Measurements from ENCODE around the gene MAPK12. TPM values are rescaled to one million over a fixed set of nuclear protein-coding genes. Genes with fewer than 3 reads are reported as not detected.

MAPK12 gene
- total RNA-seq, 2 donors from 2014 or later = 2.0 to 2.6 TPM

GRCh38 chr22:50264946-50265669 is 3.6 kb upstream of the MAPK12 start:
- Histone ChIP-seq H3K27ac (no peak overlapping the region), H3K9me3 (no peaks in the 10 kb centered on the region), H3K36me3 (no peaks in the 10 kb centered on the region), H3K27me3 (peaks cover 37% of the 10 kb centered on the region), H3K4me3 (no peak overlapping the region), H3K9ac (ENCODE audit: low read depth in 2 of 2, low read length in 2 of 2) (no peak overlapping the region), H3K4me1 (no peaks in the 10 kb centered on the region)
- no peak for TF ChIP-seq CTCF (IDR thresholded peaks at IDR 0.05)
- DNase-seq = no peak
- intact Hi-C loops (cut with DNase I) = no loop called here

DNA sequence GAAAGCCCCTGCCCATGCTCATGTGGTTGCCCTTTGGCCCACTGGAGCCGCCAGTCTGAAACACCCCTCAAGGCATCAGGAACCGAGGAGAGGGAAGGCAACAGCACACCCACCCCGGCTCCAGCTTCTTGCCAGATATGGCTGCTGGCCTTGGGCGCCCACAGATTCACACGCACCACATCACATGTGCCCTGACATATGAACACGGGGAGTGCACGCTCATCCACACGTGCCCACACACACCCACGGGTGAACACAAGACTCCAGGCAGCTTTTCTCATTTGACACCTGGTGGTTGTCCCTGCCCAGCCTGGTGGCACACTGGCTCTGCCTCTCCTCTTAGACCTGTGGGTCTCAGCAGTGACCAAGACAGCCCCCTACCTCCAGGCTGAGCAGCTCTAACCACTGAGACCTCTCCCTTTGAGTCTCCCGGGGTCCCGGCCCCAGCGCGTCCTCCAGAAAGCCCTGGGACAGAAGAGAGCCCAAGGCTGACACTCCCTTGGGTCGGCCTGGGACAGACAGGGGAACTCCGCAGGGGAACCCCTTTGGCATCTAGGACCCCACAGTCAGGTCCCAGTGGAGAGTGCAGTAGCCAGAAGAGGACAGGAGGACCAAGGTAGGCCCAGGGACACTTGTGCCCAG is 2.7 kb upstream of the MAPK12 start:
- H3K4me1 ChIP-seq = no peaks in the 10 kb centered on the region
- H3K27me3 ChIP-seq = peaks cover 29% of the 10 kb centered on the region
- intact Hi-C loops (cut with DNase I) = no loop called here
- no peak for DNase-seq
- no peak overlapping the region for H3K4me3 ChIP-seq
- H3K9ac ChIP-seq (ENCODE audit: low read depth in 2 of 2, low read length in 2 of 2) = no peak overlapping the region
- no peaks in the 10 kb centered on the region for H3K36me3 ChIP-seq
- H3K9me3 ChIP-seq = no peaks in the 10 kb centered on the region
- TF ChIP-seq CTCF (IDR thresholded peaks at IDR 0.05) = no peak
- no peak overlapping the region for H3K27ac ChIP-seq

DNA sequence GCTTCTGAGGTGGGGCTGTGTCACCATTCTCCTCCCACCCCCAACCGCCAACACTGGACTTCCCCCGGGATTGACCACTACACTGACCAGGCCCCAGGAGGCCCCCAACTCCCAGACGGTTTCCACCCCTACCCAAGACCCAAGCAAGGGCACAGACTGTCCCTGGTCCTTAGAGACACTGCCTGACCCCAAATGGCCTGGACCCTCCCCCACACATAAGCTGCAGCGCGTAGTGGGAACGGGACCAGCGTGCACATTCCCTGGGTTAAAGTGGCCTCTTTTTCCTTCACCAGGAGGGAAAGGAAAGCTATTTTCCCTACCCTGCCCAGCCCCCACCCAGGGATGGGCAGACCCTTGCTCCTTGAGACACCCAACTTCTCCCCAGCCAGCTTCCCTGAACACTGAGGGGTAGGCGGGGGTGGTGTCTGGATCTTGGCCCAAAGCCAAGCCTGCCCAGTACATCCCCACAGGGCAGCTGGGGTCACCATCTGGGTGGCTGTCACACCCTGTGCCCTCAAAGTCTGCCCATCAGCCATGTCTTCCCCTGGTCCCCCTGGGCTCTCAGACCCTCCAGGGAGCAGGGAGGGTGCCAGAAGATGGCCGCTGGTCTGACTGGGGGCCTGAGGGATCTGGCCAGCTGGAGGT is 1.6 kb upstream of the MAPK12 start:
- Histone ChIP-seq H3K9ac (ENCODE audit: low read depth in 2 of 2, low read length in 2 of 2) (no peak overlapping the region), H3K4me3 (no peak overlapping the region), H3K27me3 (peaks cover 24% of the 10 kb centered on the region), H3K4me1 (no peaks in the 10 kb centered on the region), H3K9me3 (no peaks in the 10 kb centered on the region), H3K36me3 (no peaks in the 10 kb centered on the region), H3K27ac (no peak overlapping the region)
- intact Hi-C loops (cut with DNase I) = no loop called here
- DNase-seq = no peak
- no peak for TF ChIP-seq CTCF (IDR thresholded peaks at IDR 0.05)

GRCh38 chr22:50262460-50262911 is 1.0 kb upstream of the MAPK12 start:
- intact Hi-C loops (cut with DNase I) = no loop called here
- H3K27me3 ChIP-seq = peaks cover 24% of the 10 kb centered on the region
- DNase-seq = no peak
- TF ChIP-seq CTCF (IDR thresholded peaks at IDR 0.05) = no peak
- H3K27ac ChIP-seq = no peak overlapping the region
- no peaks in the 10 kb centered on the region for H3K4me1 ChIP-seq
- no peak overlapping the region for H3K4me3 ChIP-seq
- H3K9ac ChIP-seq (ENCODE audit: low read depth in 2 of 2, low read length in 2 of 2) = peak overlapping the region in 1 of 2 donors; percentile 50
- no peaks in the 10 kb centered on the region for H3K36me3 ChIP-seq
- no peaks in the 10 kb centered on the region for H3K9me3 ChIP-seq

GRCh38 chr22:50260801-50261614 is 475 bp downstream of the MAPK12 start:
- H3K9ac ChIP-seq (ENCODE audit: low read depth in 2 of 2, low read length in 2 of 2) = no peak overlapping the region
- no peaks in the 10 kb centered on the region for H3K4me1 ChIP-seq
- no peak for TF ChIP-seq CTCF (IDR thresholded peaks at IDR 0.05)
- H3K9me3 ChIP-seq = no peaks in the 10 kb centered on the region
- no peak overlapping the region for H3K27ac ChIP-seq
- H3K4me3 ChIP-seq = peak overlapping the region; percentile 30
- peaks cover 24% of the 10 kb centered on the region for H3K27me3 ChIP-seq
- H3K36me3 ChIP-seq = no peaks in the 10 kb centered on the region
- intact Hi-C loops (cut with DNase I) = no loop called here
- no peak for DNase-seq

Measured in colonic mucosa (tissue), 4 donors.